ENCODE results near the gene ANKLE1.
A peak's percentile ranks its signal among the peaks of the same experiment; 100 is the strongest.

ANKLE1 gene

GRCh38 chr19:17331045-17331558, 49.4 kb downstream of the ANKLE1 start:
- intact Hi-C loops (cut with DNase I): no loop called here
- no peak for DNase-seq

- intact Hi-C loops (cut with DNase I): no loop called here
- no peak for DNase-seq
These were observed 50.6 kb downstream of the ANKLE1 start for GRCh38 chr19:17332360-17332676.

GRCh38 chr19:17332677-17333581, 51.2 kb downstream of the ANKLE1 start:
- intact Hi-C loops (cut with DNase I): no loop called here
- DNase-seq: peak in 5 of 42 donors; percentile 30 to 58 (median 38)

- peak in 28 of 42 donors; percentile 17 to 79 (median 44) for DNase-seq
- intact Hi-C loops (cut with DNase I): no loop called here
These were observed 52.1 kb downstream of the ANKLE1 start for GRCh38 chr19:17333611-17334413.

GRCh38 chr19:17334414-17335409, 53.0 kb downstream of the ANKLE1 start, which contains the start of gene ANO8:
ANO8 (minus strand) TSS chr19:17334855; CDS start chr19:17334670, 185 bp downstream.
- intact Hi-C loops (cut with DNase I): no loop called here

GRCh38 chr19:17335575-17335974, 53.9 kb downstream of the ANKLE1 start:
- intact Hi-C loops (cut with DNase I): no loop called here
- DNase-seq: peak in 1 of 42 donors; percentile 53

More at GRCh38 chr19:17334414-17335409, 53.0 kb downstream of the ANKLE1 start, which contains the start of gene ANO8:
- peak; percentile 91 to 100 (median 98) for DNase-seq

All from head of caudate nucleus (tissue), 42 donors.